ENCODE data around the gene PHACTR1. TPM values are rescaled to one million over a fixed set of nuclear protein-coding genes. Genes with fewer than 3 reads are reported as not detected.

Gene PHACTR1
- total RNA-seq, 1 donor from 2014 or later, result 85.9 TPM

GRCh38 chr6:13000537-13000936, 284.0 kb downstream of the PHACTR1 start:
- intact Hi-C loops (cut with micrococcal nuclease), result no loop called here
- Histone ChIP-seq H3K9me3 (replicated peaks) (no peaks in the 10 kb centered on the region), H3K27me3 (ENCODE audit: low read depth) (no peaks in the 10 kb centered on the region), H3K36me3 (no peaks in the 10 kb centered on the region), H3K27ac (replicated peaks) (no peak overlapping the region), H3K4me3 (no peak overlapping the region), H3K4me1 (peaks cover 14% of the 10 kb centered on the region)
- DNase-seq, result no peak
- TF ChIP-seq CTCF (IDR thresholded peaks at IDR 0.05; ENCODE audit: borderline replicate concordance), result no peak

- Histone ChIP-seq H3K9me3 (replicated peaks) (no peaks in the 10 kb centered on the region), H3K27ac (replicated peaks) (no peak overlapping the region), H3K27me3 (ENCODE audit: low read depth) (no peaks in the 10 kb centered on the region), H3K4me3 (no peak overlapping the region), H3K36me3 (no peaks in the 10 kb centered on the region), H3K4me1 (peaks cover 28% of the 10 kb centered on the region)
- intact Hi-C loops (cut with micrococcal nuclease), result no loop called here
- DNase-seq, result no peak
- no peak for TF ChIP-seq CTCF (IDR thresholded peaks at IDR 0.05; ENCODE audit: borderline replicate concordance)
These were observed 285.4 kb downstream of the PHACTR1 start for GRCh38 chr6:13001927-13002326.

- no peak overlapping the region for H3K4me3 ChIP-seq
- DNase-seq, result no peak
- intact Hi-C loops (cut with micrococcal nuclease), result no loop called here
- H3K9me3 ChIP-seq (replicated peaks), result no peaks in the 10 kb centered on the region
- no peak for TF ChIP-seq CTCF (IDR thresholded peaks at IDR 0.05; ENCODE audit: borderline replicate concordance)
- peak overlapping the region; percentile 16 for H3K27ac ChIP-seq (replicated peaks)
- no peaks in the 10 kb centered on the region for H3K36me3 ChIP-seq
- no peaks in the 10 kb centered on the region for H3K27me3 ChIP-seq (ENCODE audit: low read depth)
- H3K4me1 ChIP-seq, result peaks cover 40% of the 10 kb centered on the region
These were observed 288.0 kb downstream of the PHACTR1 start for GRCh38 chr6:13004601-13005000.

- intact Hi-C loops (cut with micrococcal nuclease), result loop anchor here (5.0 kb wide), 1 partner anchor 44 kb away; no protein-coding TSS in a partner anchor
- H3K4me3 ChIP-seq, result peak overlapping the region; percentile 12
- peaks cover 43% of the 10 kb centered on the region for H3K4me1 ChIP-seq
- DNase-seq, result peak; percentile 21
- H3K9me3 ChIP-seq (replicated peaks), result no peaks in the 10 kb centered on the region
- H3K27me3 ChIP-seq (ENCODE audit: low read depth), result no peaks in the 10 kb centered on the region
- TF ChIP-seq CTCF (IDR thresholded peaks at IDR 0.05; ENCODE audit: borderline replicate concordance), result no peak
- H3K27ac ChIP-seq (replicated peaks), result peak overlapping the region; percentile 77
- no peaks in the 10 kb centered on the region for H3K36me3 ChIP-seq
These were observed 289.4 kb downstream of the PHACTR1 start for GRCh38 chr6:13005994-13006393.

- peaks cover 50% of the 10 kb centered on the region for H3K4me1 ChIP-seq
- H3K36me3 ChIP-seq, result no peaks in the 10 kb centered on the region
- intact Hi-C loops (cut with micrococcal nuclease), result loop anchor here (5.0 kb wide), 1 partner anchor 44 kb away; no protein-coding TSS in a partner anchor
- peak overlapping the region; percentile 77 for H3K27ac ChIP-seq (replicated peaks)
- H3K4me3 ChIP-seq, result peak overlapping the region; percentile 12
- H3K27me3 ChIP-seq (ENCODE audit: low read depth), result no peaks in the 10 kb centered on the region
- no peak for DNase-seq
- TF ChIP-seq CTCF (IDR thresholded peaks at IDR 0.05; ENCODE audit: borderline replicate concordance), result no peak
- H3K9me3 ChIP-seq (replicated peaks), result no peaks in the 10 kb centered on the region
These were observed 290.2 kb downstream of the PHACTR1 start for GRCh38 chr6:13006578-13007300.

Measured in left ventricle myocardium inferior (tissue), 1 donor.